T-helper 1 cell treated with Interleukin-12 subunit alpha and Interleukin-12 subunit beta and Interleukin-4 antibody, amounts not matched to agents 30 μg/mL and 1 μg/mL, for 36 hours (primary cell): ENCODE data around the gene ABHD17A.
A peak's percentile ranks its signal among the peaks of the same experiment; 100 is the strongest.

Source experiments
- H3K27ac Mint-ChIP-seq: one replicate; pipeline ENCODE4 v1.8.0; 2021; ENCODE audit warnings: mild to moderate bottlenecking, mixed read lengths
- H3K27me3 Mint-ChIP-seq: one replicate; pipeline ENCODE4 v1.8.0; 2021; ENCODE audit warnings: low read depth, mixed read lengths
- H3K36me3 Mint-ChIP-seq: one replicate; pipeline ENCODE4 v1.8.0; 2021; ENCODE audit warnings: low read depth, mixed read lengths
- H3K4me1 Mint-ChIP-seq: one replicate; pipeline ENCODE4 v1.8.0; 2021; ENCODE audit warnings: low read depth, mixed read lengths
- H3K4me3 Mint-ChIP-seq: one replicate; pipeline ENCODE4 v1.8.0; 2021; ENCODE audit warnings: mild to moderate bottlenecking, moderate library complexity, mixed read lengths
- H3K9me3 Mint-ChIP-seq: one replicate; pipeline ENCODE4 v1.8.0; 2021; ENCODE audit warnings: mixed read lengths

Gene ABHD17A

GRCh38 chr19:1858412-1859081 is 26.7 kb downstream of the ABHD17A start:
- Mint-ChIP-seq H3K9me3 (no peaks in the 10 kb centered on the region), H3K27ac (no peak overlapping the region), H3K4me1 (peaks cover 26% of the 10 kb centered on the region), H3K36me3 (no peaks in the 10 kb centered on the region), H3K27me3 (no peaks in the 10 kb centered on the region), H3K4me3 (peak overlapping the region; percentile 46)

GRCh38 chr19:1857648-1858326 is 27.5 kb downstream of the ABHD17A start:
- no peaks in the 10 kb centered on the region for H3K27me3 Mint-ChIP-seq
- H3K4me3 Mint-ChIP-seq, result peak overlapping the region; percentile 42
- peaks cover 2% of the 10 kb centered on the region for H3K36me3 Mint-ChIP-seq
- peaks cover 32% of the 10 kb centered on the region for H3K4me1 Mint-ChIP-seq
- no peaks in the 10 kb centered on the region for H3K9me3 Mint-ChIP-seq
- H3K27ac Mint-ChIP-seq, result no peak overlapping the region

GRCh38 chr19:1856698-1857603 is 28.3 kb downstream of the ABHD17A start:
- H3K36me3 Mint-ChIP-seq, result peaks cover 2% of the 10 kb centered on the region
- no peaks in the 10 kb centered on the region for H3K27me3 Mint-ChIP-seq
- H3K27ac Mint-ChIP-seq, result peak overlapping the region; percentile 89
- H3K9me3 Mint-ChIP-seq, result no peaks in the 10 kb centered on the region
- peak overlapping the region; percentile 79 for H3K4me3 Mint-ChIP-seq
- peaks cover 32% of the 10 kb centered on the region for H3K4me1 Mint-ChIP-seq

- H3K9me3 Mint-ChIP-seq, result no peaks in the 10 kb centered on the region
- peak overlapping the region; percentile 89 for H3K27ac Mint-ChIP-seq
- peaks cover 2% of the 10 kb centered on the region for H3K36me3 Mint-ChIP-seq
- H3K4me3 Mint-ChIP-seq, result peak overlapping the region; percentile 79
- H3K27me3 Mint-ChIP-seq, result no peaks in the 10 kb centered on the region
- peaks cover 28% of the 10 kb centered on the region for H3K4me1 Mint-ChIP-seq
Measured at GRCh38 chr19:1856345-1856697, 29.0 kb downstream of the ABHD17A start.

- no peaks in the 10 kb centered on the region for H3K27me3 Mint-ChIP-seq
- no peaks in the 10 kb centered on the region for H3K9me3 Mint-ChIP-seq
- peak overlapping the region; percentile 79 for H3K4me3 Mint-ChIP-seq
- H3K4me1 Mint-ChIP-seq, result peaks cover 29% of the 10 kb centered on the region
- peak overlapping the region; percentile 89 for H3K27ac Mint-ChIP-seq
- H3K36me3 Mint-ChIP-seq, result peaks cover 2% of the 10 kb centered on the region
Measured at GRCh38 chr19:1855828-1856255, 29.5 kb downstream of the ABHD17A start.

GRCh38 chr19:1855040-1855827 is 30.1 kb downstream of the ABHD17A start:
- H3K4me1 Mint-ChIP-seq, result peaks cover 30% of the 10 kb centered on the region
- H3K9me3 Mint-ChIP-seq, result no peaks in the 10 kb centered on the region
- peak overlapping the region; percentile 89 for H3K27ac Mint-ChIP-seq
- no peaks in the 10 kb centered on the region for H3K27me3 Mint-ChIP-seq
- peaks cover 2% of the 10 kb centered on the region for H3K36me3 Mint-ChIP-seq
- H3K4me3 Mint-ChIP-seq, result peak overlapping the region; percentile 79

- Mint-ChIP-seq H3K27me3 (no peaks in the 10 kb centered on the region), H3K9me3 (no peaks in the 10 kb centered on the region), H3K4me3 (peak overlapping the region; percentile 79), H3K4me1 (peaks cover 35% of the 10 kb centered on the region), H3K27ac (peak overlapping the region; percentile 86), H3K36me3 (peaks cover 2% of the 10 kb centered on the region)
Measured at GRCh38 chr19:1854542-1855039, 30.7 kb downstream of the ABHD17A start.

GRCh38 chr19:1854039-1854541 is 31.2 kb downstream of the ABHD17A start:
- Mint-ChIP-seq H3K27me3 (no peaks in the 10 kb centered on the region), H3K36me3 (peaks cover 2% of the 10 kb centered on the region), H3K4me1 (peaks cover 32% of the 10 kb centered on the region), H3K4me3 (no peak overlapping the region), H3K9me3 (no peaks in the 10 kb centered on the region), H3K27ac (no peak overlapping the region)

- Mint-ChIP-seq H3K9me3 (no peaks in the 10 kb centered on the region), H3K27ac (peak overlapping the region; percentile 95), H3K27me3 (no peaks in the 10 kb centered on the region), H3K4me1 (peaks cover 33% of the 10 kb centered on the region), H3K4me3 (peak overlapping the region; percentile 78), H3K36me3 (peaks cover 2% of the 10 kb centered on the region)
Measured at GRCh38 chr19:1853295-1854038, 31.8 kb downstream of the ABHD17A start.

GRCh38 chr19:1852581-1853128 is 32.6 kb downstream of the ABHD17A start:
- peaks cover 2% of the 10 kb centered on the region for H3K36me3 Mint-ChIP-seq
- H3K27me3 Mint-ChIP-seq, result no peaks in the 10 kb centered on the region
- peaks cover 33% of the 10 kb centered on the region for H3K4me1 Mint-ChIP-seq
- no peak overlapping the region for H3K4me3 Mint-ChIP-seq
- H3K9me3 Mint-ChIP-seq, result no peaks in the 10 kb centered on the region
- no peak overlapping the region for H3K27ac Mint-ChIP-seq

- Mint-ChIP-seq H3K4me3 (no peak overlapping the region), H3K4me1 (peaks cover 40% of the 10 kb centered on the region)
Measured at GRCh38 chr19:1851654-1852580, 33.4 kb downstream of the ABHD17A start.

More at GRCh38 chr19:1851654-1852580, 33.4 kb downstream of the ABHD17A start:
- Mint-ChIP-seq H3K27ac (no peak overlapping the region), H3K9me3 (no peaks in the 10 kb centered on the region), H3K27me3 (no peaks in the 10 kb centered on the region), H3K36me3 (peaks cover 3% of the 10 kb centered on the region)
